ENCODE data around the gene DNMT3B. TPM values are rescaled to one million over a fixed set of nuclear protein-coding genes. Genes with fewer than 3 reads are reported as not detected.

Gene DNMT3B
- total RNA-seq, 2 donors from 2014 or later: 6.3 to 6.5 TPM

DNA sequence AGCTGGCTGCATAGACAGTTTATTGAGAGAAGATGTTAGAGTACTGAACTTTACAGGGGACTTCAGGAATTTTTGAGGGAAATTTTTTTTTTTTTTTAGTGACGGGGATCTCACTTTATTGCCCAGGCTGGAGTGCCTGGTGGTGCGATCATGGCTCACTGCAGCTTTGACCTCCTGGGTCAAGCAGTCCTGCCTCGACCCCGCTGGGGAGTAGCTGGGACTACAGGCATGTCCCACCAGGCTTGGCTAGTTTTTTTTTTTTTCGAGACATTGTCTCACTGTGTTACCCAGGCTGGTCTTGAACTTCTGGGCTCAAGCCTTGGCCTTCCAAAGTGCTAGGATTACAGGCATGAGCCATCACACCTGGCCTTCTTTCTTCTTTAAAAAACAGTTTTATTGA, 85.8 kb downstream of the DNMT3B start:
- no peak for DNase-seq
- intact Hi-C loops (cut with DNase I): no loop called here
- Histone ChIP-seq H3K27me3 (no peaks in the 10 kb centered on the region), H3K4me1 (peaks cover 10% of the 10 kb centered on the region), H3K27ac (no peak overlapping the region), H3K4me3 (no peak overlapping the region), H3K9me3 (no peaks in the 10 kb centered on the region), H3K36me3 (replicated peaks in 1 of 2; ENCODE audit: insufficient read depth in 1 of 2, low read depth in 2 of 2) (peaks cover 0 to 9% of the 10 kb centered on the region in 2 donors)
- TF ChIP-seq, protein P1, sequence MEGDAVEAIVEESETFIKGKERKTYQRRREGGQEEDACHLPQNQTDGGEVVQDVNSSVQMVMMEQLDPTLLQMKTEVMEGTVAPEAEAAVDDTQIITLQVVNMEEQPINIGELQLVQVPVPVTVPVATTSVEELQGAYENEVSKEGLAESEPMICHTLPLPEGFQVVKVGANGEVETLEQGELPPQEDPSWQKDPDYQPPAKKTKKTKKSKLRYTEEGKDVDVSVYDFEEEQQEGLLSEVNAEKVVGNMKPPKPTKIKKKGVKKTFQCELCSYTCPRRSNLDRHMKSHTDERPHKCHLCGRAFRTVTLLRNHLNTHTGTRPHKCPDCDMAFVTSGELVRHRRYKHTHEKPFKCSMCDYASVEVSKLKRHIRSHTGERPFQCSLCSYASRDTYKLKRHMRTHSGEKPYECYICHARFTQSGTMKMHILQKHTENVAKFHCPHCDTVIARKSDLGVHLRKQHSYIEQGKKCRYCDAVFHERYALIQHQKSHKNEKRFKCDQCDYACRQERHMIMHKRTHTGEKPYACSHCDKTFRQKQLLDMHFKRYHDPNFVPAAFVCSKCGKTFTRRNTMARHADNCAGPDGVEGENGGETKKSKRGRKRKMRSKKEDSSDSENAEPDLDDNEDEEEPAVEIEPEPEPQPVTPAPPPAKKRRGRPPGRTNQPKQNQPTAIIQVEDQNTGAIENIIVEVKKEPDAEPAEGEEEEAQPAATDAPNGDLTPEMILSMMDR (IDR thresholded peaks at IDR 0.05): no peak
- TF ChIP-seq POLR2A (IDR thresholded peaks at IDR 0.05): no peak
- ATAC-seq: no peak
- WGBS, 2 donors: 94 to 95% methylated on average over 5 of the region's 5 CpGs

DNA sequence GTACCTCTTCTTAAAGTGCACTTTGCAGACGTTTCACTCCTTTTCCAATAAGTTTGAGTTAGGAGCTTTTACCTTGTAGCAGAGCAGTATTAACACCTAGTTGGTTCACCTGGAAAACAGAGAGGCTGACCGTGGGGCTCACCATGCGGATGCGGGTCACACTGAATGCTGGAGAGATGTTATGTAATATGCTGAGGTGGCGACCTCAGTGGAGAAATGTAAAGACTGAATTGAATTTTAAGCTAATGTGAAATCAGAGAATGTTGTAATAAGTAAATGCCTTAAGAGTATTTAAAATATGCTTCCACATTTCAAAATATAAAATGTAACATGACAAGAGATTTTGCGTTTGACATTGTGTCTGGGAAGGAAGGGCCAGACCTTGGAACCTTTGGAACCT, 86.7 kb downstream of the DNMT3B start:
- WGBS, 2 donors: 86% methylated on average over 6 of the region's 6 CpGs
- Histone ChIP-seq H3K4me3 (no peak overlapping the region), H3K4me1 (peaks cover 2% of the 10 kb centered on the region), H3K27ac (no peak overlapping the region), H3K36me3 (replicated peaks in 1 of 2; ENCODE audit: insufficient read depth in 1 of 2, low read depth in 2 of 2) (peaks cover 0 to 9% of the 10 kb centered on the region in 2 donors), H3K9me3 (no peaks in the 10 kb centered on the region), H3K27me3 (no peaks in the 10 kb centered on the region)
- TF ChIP-seq, protein P1 (IDR thresholded peaks at IDR 0.05): no peak
- TF ChIP-seq POLR2A (IDR thresholded peaks at IDR 0.05): no peak
- no peak for DNase-seq
- intact Hi-C loops (cut with DNase I): no loop called here
- ATAC-seq: no peak

GRCh38 chr20:32849577-32849976, 87.4 kb downstream of the DNMT3B start:
- H3K9me3 ChIP-seq: no peaks in the 10 kb centered on the region
- H3K36me3 ChIP-seq (replicated peaks in 1 of 2; ENCODE audit: insufficient read depth in 1 of 2, low read depth in 2 of 2): peaks cover 0 to 9% of the 10 kb centered on the region in 2 donors
- intact Hi-C loops (cut with DNase I): no loop called here
- ATAC-seq (no peak), DNase-seq (no peak)
- no peak overlapping the region for H3K27ac ChIP-seq
- no peaks in the 10 kb centered on the region for H3K27me3 ChIP-seq
- H3K4me1 ChIP-seq: no peaks in the 10 kb centered on the region
- H3K4me3 ChIP-seq: no peak overlapping the region
- TF ChIP-seq POLR2A (IDR thresholded peaks at IDR 0.05): no peak
- TF ChIP-seq, protein P1 (IDR thresholded peaks at IDR 0.05): no peak
- WGBS, 2 donors: 54 to 62% methylated on average over 6 of the region's 6 CpGs

GRCh38 chr20:32855387-32855786, 93.2 kb downstream of the DNMT3B start:
- no peaks in the 10 kb centered on the region for H3K27me3 ChIP-seq
- peaks cover 0 to 4% of the 10 kb centered on the region in 2 donors for H3K36me3 ChIP-seq (replicated peaks in 1 of 2; ENCODE audit: insufficient read depth in 1 of 2, low read depth in 2 of 2)
- no peak overlapping the region for H3K27ac ChIP-seq
- H3K4me3 ChIP-seq: no peak overlapping the region
- TF ChIP-seq POLR2A (IDR thresholded peaks at IDR 0.05): no peak
- TF ChIP-seq, protein P1 (IDR thresholded peaks at IDR 0.05): no peak
- intact Hi-C loops (cut with DNase I): no loop called here
- peak in 1 of 4 donors; percentile 34 for DNase-seq
- peaks cover 6% of the 10 kb centered on the region for H3K4me1 ChIP-seq
- ATAC-seq: no peak
- WGBS, 2 donors: 60 to 62% methylated on average over 7 of the region's 7 CpGs
- H3K9me3 ChIP-seq: no peaks in the 10 kb centered on the region

DNA sequence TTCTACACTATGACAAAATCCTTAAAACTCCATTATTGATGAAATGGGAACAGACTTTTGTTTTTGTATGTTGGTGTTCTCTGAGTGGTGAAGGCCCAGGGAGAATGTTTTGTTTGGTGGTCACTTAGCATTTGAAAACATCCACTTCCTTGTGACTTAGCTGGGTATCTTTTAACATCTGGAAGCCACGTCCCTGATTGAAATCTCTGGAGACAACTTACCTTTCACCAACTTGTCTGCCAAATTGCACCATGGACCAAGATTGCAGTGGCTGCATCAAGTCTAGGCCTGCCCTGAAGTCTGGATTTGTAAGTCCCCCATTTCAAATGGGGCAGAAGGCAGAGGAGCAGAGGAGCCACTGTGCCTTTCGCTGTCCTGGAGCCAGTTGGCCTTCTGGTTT, 96.0 kb downstream of the DNMT3B start:
- intact Hi-C loops (cut with DNase I): no loop called here
- Histone ChIP-seq H3K9me3 (no peaks in the 10 kb centered on the region), H3K4me1 (peaks cover 6% of the 10 kb centered on the region), H3K36me3 (replicated peaks in 1 of 2; ENCODE audit: insufficient read depth in 1 of 2, low read depth in 2 of 2) (peaks cover 0 to 2% of the 10 kb centered on the region in 2 donors), H3K4me3 (no peak overlapping the region), H3K27ac (no peak overlapping the region), H3K27me3 (no peaks in the 10 kb centered on the region)
- ATAC-seq (no peak), DNase-seq (no peak)
- 79 to 93% methylated on average over 2 of the region's 2 CpGs for WGBS, 2 donors
- TF ChIP-seq POLR2A (IDR thresholded peaks at IDR 0.05): no peak
- TF ChIP-seq, protein P1 (IDR thresholded peaks at IDR 0.05): no peak

Measured in body of pancreas (tissue), 4 donors.